Activated T-helper 1 cell treated with anti-CD3 and anti-CD28 coated beads, Interleukin-12 subunit alpha, Interleukin-12 subunit beta, Interleukin-2, Interleukin-4 antibody, amounts not matched to agents 30 ng/mL and 10 ng/mL and 1 ng/mL, durations not matched to agents 14 hours and 24 hours and 36 hours (primary cell): Measurements from ENCODE around the gene RASGRF2. TPM values are rescaled to one million over a fixed set of nuclear protein-coding genes. Genes with fewer than 3 reads are reported as not detected.

ENCODE experiments used
- DNase-seq: peaks from one replicate; pipeline ENCODE4 v3.0.0; 2021; ENCODE audit warnings: low spot score
- H3K27ac Mint-ChIP-seq: one replicate; pipeline ENCODE4 v1.8.0; 2021; ENCODE audit warnings: mild to moderate bottlenecking, mixed read lengths
- H3K27me3 Mint-ChIP-seq: one replicate; pipeline ENCODE4 v1.8.0; 2022; ENCODE audit warnings: mild to moderate bottlenecking, moderate library complexity, mixed read lengths; ENCODE audit not compliant: insufficient read depth
- H3K36me3 Mint-ChIP-seq: one replicate; pipeline ENCODE4 v1.8.0; 2021; ENCODE audit warnings: low read depth, mixed read lengths
- H3K4me1 Mint-ChIP-seq: one replicate; pipeline ENCODE4 v1.8.0; 2021; ENCODE audit warnings: low read depth, mixed read lengths
- H3K4me3 Mint-ChIP-seq: one replicate; pipeline ENCODE4 v1.8.0; 2021; ENCODE audit warnings: mild to moderate bottlenecking, moderate library complexity, mixed read lengths
- H3K9me3 Mint-ChIP-seq: one replicate; pipeline ENCODE4 v1.8.0; 2021; ENCODE audit warnings: mixed read lengths
- intact Hi-C: fragments of 100-400 bp; cut with micrococcal nuclease; formaldehyde crosslinking; loops from one replicate; pipeline ENCODE4 v1.15.1; 2024
- total RNA-seq: library from RNA; stranded (reverse); gene quantifications from 2 replicates; pipeline ENCODE4 v1.2.3, GENCODE V29; 2022

The RASGRF2 gene
- 22.6 and 26.7 TPM in 2 replicates for total RNA-seq

- Mint-ChIP-seq H3K4me3 (peak within 1 kb of the TSS; percentile 90), H3K4me1 (peaks cover 56% of the 10 kb centered on the region), H3K27ac (peak within 1 kb of the TSS; percentile 86), H3K9me3 (no peaks in the 10 kb centered on the region), H3K27me3 (no peaks in the 10 kb centered on the region), H3K36me3 (peaks cover 4% of the 10 kb centered on the region)
- intact Hi-C loops, result loop anchor here (1.0 to 5.0 kb wide), 4 partner anchors 95 to 337 kb away; no protein-coding TSS in a partner anchor
- DNase-seq, result peak; percentile 24
These were observed at the start of gene RASGRF2 for GRCh38 chr5:80959768-80960442. RASGRF2 (plus strand) TSS chr5:80960363; CDS start chr5:80960739, 376 bp downstream.

- H3K36me3 Mint-ChIP-seq, result peaks cover 2% of the 10 kb centered on the region
- H3K9me3 Mint-ChIP-seq, result peaks cover 5% of the 10 kb centered on the region
- intact Hi-C loops, result no loop called here
- DNase-seq, result no peak
- no peak overlapping the region for H3K27ac Mint-ChIP-seq
- no peak overlapping the region for H3K4me3 Mint-ChIP-seq
- H3K4me1 Mint-ChIP-seq, result no peaks in the 10 kb centered on the region
- H3K27me3 Mint-ChIP-seq, result no peaks in the 10 kb centered on the region
These were observed 47.7 kb upstream of the RASGRF2 start for GRCh38 chr5:80912479-80912878.

- Mint-ChIP-seq H3K4me3 (no peak overlapping the region), H3K27ac (no peak overlapping the region), H3K4me1 (no peaks in the 10 kb centered on the region), H3K27me3 (no peaks in the 10 kb centered on the region), H3K36me3 (peaks cover 2% of the 10 kb centered on the region), H3K9me3 (peaks cover 5% of the 10 kb centered on the region)
- DNase-seq, result no peak
- intact Hi-C loops, result no loop called here
These were observed 44.4 kb upstream of the RASGRF2 start for GRCh38 chr5:80915716-80916115.

DNA sequence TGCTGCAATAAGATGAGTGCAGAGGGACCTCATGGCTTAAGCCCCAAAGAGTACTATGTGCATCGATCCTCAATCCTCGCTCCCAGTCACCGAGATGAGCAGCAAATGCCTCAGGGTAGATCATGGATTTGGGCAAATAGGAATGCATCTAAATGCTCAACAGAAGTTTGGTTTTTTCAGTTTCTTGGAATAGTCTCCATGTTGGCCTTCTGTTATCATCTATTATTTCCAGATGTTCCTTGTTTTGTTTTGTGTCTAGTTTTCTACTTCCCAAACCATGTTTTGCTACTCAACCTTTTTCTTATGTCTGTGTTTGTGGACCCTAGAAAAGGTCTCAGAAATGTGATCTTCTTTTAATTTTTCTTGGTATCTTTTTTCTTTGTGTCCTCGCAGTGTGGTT lies 43.5 kb upstream of the RASGRF2 start:
- H3K36me3 Mint-ChIP-seq, result peaks cover 2% of the 10 kb centered on the region
- intact Hi-C loops, result no loop called here
- H3K4me3 Mint-ChIP-seq, result no peak overlapping the region
- peaks cover 5% of the 10 kb centered on the region for H3K9me3 Mint-ChIP-seq
- no peak overlapping the region for H3K27ac Mint-ChIP-seq
- H3K27me3 Mint-ChIP-seq, result no peaks in the 10 kb centered on the region
- no peak for DNase-seq
- H3K4me1 Mint-ChIP-seq, result no peaks in the 10 kb centered on the region

DNA sequence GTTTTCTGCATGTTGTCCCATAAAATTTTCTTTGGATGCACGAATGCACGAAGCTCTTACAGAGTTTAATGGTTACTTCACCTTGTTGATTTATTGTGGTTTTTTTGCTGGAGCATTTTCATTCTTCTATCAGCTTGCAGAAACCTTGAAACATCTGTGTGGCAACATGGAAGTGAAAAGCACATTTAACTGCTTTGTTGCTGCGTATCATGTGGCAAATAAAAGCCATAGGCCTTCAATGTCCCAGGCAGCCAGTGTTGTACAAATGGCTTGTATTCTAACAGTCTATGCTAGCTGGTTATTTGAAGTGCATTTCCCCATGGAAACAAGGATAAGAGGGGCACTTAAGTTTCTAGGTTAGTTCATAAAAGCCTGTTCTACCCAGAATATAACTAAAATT lies 42.5 kb upstream of the RASGRF2 start:
- Mint-ChIP-seq H3K4me3 (no peak overlapping the region), H3K9me3 (no peaks in the 10 kb centered on the region), H3K36me3 (no peaks in the 10 kb centered on the region), H3K27ac (no peak overlapping the region), H3K4me1 (no peaks in the 10 kb centered on the region), H3K27me3 (no peaks in the 10 kb centered on the region)
- DNase-seq, result no peak
- intact Hi-C loops, result no loop called here

- intact Hi-C loops, result no loop called here
- no peaks in the 10 kb centered on the region for H3K9me3 Mint-ChIP-seq
- H3K36me3 Mint-ChIP-seq, result no peaks in the 10 kb centered on the region
- H3K27me3 Mint-ChIP-seq, result no peaks in the 10 kb centered on the region
- DNase-seq, result no peak
- H3K4me1 Mint-ChIP-seq, result no peaks in the 10 kb centered on the region
- no peak overlapping the region for H3K4me3 Mint-ChIP-seq
- no peak overlapping the region for H3K27ac Mint-ChIP-seq
These were observed 40.4 kb upstream of the RASGRF2 start for GRCh38 chr5:80919678-80920196.

GRCh38 chr5:80920333-80920732 lies 39.8 kb upstream of the RASGRF2 start:
- no peaks in the 10 kb centered on the region for H3K4me1 Mint-ChIP-seq
- DNase-seq, result no peak
- intact Hi-C loops, result no loop called here

DNA sequence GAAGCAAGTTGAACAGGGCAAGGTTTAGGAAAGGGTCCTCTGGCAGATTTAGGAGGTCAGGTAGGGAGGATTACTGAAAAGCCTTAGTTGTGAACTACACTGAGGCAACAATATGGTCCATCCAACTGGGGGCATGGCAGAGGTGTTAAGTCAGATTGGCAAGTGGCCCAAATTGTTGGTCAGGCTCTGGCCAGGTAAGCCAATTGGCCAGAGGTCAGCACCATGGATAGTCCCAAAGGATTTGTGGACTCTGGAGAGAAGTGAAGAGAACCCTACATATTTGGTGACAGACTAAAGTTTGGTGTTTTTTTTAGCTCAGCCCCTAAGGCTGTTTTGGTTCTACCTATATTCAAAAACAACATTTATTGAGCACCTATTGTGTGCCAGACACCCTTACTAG lies 39.1 kb upstream of the RASGRF2 start:
- no peaks in the 10 kb centered on the region for H3K27me3 Mint-ChIP-seq
- no peak overlapping the region for H3K4me3 Mint-ChIP-seq
- intact Hi-C loops, result no loop called here
- no peaks in the 10 kb centered on the region for H3K36me3 Mint-ChIP-seq
- DNase-seq, result no peak
- no peaks in the 10 kb centered on the region for H3K9me3 Mint-ChIP-seq
- H3K27ac Mint-ChIP-seq, result no peak overlapping the region
- no peaks in the 10 kb centered on the region for H3K4me1 Mint-ChIP-seq

More at GRCh38 chr5:80920333-80920732, 39.8 kb upstream of the RASGRF2 start:
- no peak overlapping the region for H3K4me3 Mint-ChIP-seq
- H3K36me3 Mint-ChIP-seq, result no peaks in the 10 kb centered on the region
- H3K27me3 Mint-ChIP-seq, result no peaks in the 10 kb centered on the region
- no peak overlapping the region for H3K27ac Mint-ChIP-seq
- H3K9me3 Mint-ChIP-seq, result no peaks in the 10 kb centered on the region

- H3K27ac Mint-ChIP-seq, result no peak overlapping the region
- DNase-seq, result no peak
- H3K36me3 Mint-ChIP-seq, result no peaks in the 10 kb centered on the region
- H3K9me3 Mint-ChIP-seq, result no peaks in the 10 kb centered on the region
- H3K27me3 Mint-ChIP-seq, result no peaks in the 10 kb centered on the region
- no peaks in the 10 kb centered on the region for H3K4me1 Mint-ChIP-seq
- H3K4me3 Mint-ChIP-seq, result no peak overlapping the region
- intact Hi-C loops, result no loop called here
These were observed 34.2 kb upstream of the RASGRF2 start for GRCh38 chr5:80925931-80926330.

DNA sequence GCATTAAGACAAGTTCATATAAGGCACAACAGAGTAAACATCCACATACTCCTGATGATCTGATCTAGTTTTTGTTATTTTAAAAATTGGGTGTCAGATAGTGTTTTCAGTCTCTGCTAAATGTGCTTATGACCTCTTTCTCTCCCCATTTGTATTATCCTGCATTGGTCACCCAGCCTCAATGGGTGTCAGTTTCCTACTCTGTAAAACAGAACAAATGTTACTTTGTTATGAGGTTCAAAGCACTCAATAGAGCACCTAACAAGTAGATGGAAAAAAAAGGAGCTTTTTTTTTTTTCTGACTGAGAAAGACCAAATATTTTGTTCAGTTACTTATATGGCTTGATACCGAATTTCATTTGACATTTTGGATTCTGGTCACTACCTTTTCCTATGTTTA lies 33.6 kb upstream of the RASGRF2 start:
- Mint-ChIP-seq H3K9me3 (no peaks in the 10 kb centered on the region), H3K27me3 (no peaks in the 10 kb centered on the region), H3K4me3 (no peak overlapping the region), H3K36me3 (no peaks in the 10 kb centered on the region), H3K4me1 (no peaks in the 10 kb centered on the region), H3K27ac (no peak overlapping the region)
- DNase-seq, result no peak
- intact Hi-C loops, result no loop called here

- no peak for DNase-seq
- Mint-ChIP-seq H3K27ac (no peak overlapping the region), H3K36me3 (no peaks in the 10 kb centered on the region), H3K4me1 (no peaks in the 10 kb centered on the region), H3K9me3 (no peaks in the 10 kb centered on the region), H3K27me3 (no peaks in the 10 kb centered on the region), H3K4me3 (no peak overlapping the region)
- intact Hi-C loops, result no loop called here
These were observed 33.0 kb upstream of the RASGRF2 start for GRCh38 chr5:80926979-80927656.

DNA sequence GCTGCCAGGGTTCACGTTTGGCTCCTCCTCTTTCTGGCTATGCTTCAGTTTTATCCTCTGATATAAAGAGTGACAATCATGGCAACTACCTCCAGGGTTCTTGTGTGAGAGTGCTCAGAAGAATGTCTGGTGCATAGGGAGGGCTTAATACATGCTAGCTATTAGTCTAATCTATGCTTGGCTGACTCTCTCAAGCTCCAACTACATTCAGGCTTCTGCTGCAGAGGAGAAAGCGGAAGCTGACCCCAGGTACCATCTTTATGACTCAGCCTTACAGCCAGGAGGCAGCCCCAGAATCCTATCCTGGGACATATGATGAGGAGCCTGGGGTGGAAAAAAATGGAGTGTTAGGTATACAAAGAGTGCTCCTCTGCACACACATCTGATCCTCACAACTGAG lies 32.1 kb upstream of the RASGRF2 start:
- intact Hi-C loops, result no loop called here
- no peaks in the 10 kb centered on the region for H3K36me3 Mint-ChIP-seq
- H3K4me3 Mint-ChIP-seq, result no peak overlapping the region
- DNase-seq, result no peak
- no peaks in the 10 kb centered on the region for H3K9me3 Mint-ChIP-seq
- H3K27ac Mint-ChIP-seq, result no peak overlapping the region
- H3K4me1 Mint-ChIP-seq, result no peaks in the 10 kb centered on the region
- no peaks in the 10 kb centered on the region for H3K27me3 Mint-ChIP-seq

DNA sequence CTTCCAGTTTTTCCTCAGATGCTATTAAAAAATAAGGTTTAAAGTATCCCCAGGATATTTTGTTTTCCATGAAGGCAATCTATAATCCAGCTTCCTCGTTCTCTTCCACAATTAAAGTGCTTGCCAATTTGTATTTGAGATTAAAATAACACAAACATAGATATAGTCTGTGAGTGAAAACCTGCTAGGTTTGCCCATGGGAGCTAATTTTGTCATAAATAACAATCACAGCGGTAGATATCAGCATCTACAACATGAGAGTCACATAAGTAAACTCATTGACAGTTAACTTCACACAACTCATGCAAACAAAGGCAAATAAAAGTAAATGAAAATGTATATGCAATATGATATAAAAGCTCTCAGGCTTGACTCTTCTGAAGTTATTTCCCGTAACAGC lies 29.2 kb upstream of the RASGRF2 start:
- intact Hi-C loops, result no loop called here
- DNase-seq, result no peak
- Mint-ChIP-seq H3K27ac (no peak overlapping the region), H3K9me3 (no peaks in the 10 kb centered on the region), H3K4me1 (peaks cover 3% of the 10 kb centered on the region), H3K27me3 (no peaks in the 10 kb centered on the region), H3K4me3 (no peak overlapping the region), H3K36me3 (no peaks in the 10 kb centered on the region)
